ENCODE results near the gene CBX2. TPM values are rescaled to one million over a fixed set of nuclear protein-coding genes. Genes with fewer than 3 reads are reported as not detected.

CBX2 gene
- polyA plus RNA-seq, 2 of the 4 experiments (the other 2 are of a cell fraction) = 7.4 to 16.4 TPM

GRCh38 chr17:79819534-79820276, 41.8 kb downstream of the CBX2 start:
- TF ChIP-seq CHD2 (IDR thresholded peaks at IDR 0.05; ENCODE audit: low read length, partially characterized antibody) (no peak), EHMT2 (IDR thresholded peaks at IDR 0.05; ENCODE audit: low read depth) (no peak), JUN (IDR thresholded peaks at IDR 0.05) (no peak), RCOR1 (IDR thresholded peaks at IDR 0.05; ENCODE audit: low read depth, low read length) (no peak), NPAS2 (CRISPR knock-in tag; IDR thresholded peaks at IDR 0.05; ENCODE audit: borderline replicate concordance) (no peak), MAX (IDR thresholded peaks at IDR 0.05) (no peak), BCL3 (IDR thresholded peaks at IDR 0.05) (no peak), EP300 (IDR thresholded peaks at IDR 0.05) (no peak), POLR2AphosphoS2 (conservative IDR thresholded peaks at IDR 0.05; ENCODE audit: low read length) (no peak), FOSL2 (IDR thresholded peaks at IDR 0.05) (no peak), FOSL2 (CRISPR knock-in tag; IDR thresholded peaks at IDR 0.05) (no peak), PBX3 (IDR thresholded peaks at IDR 0.05) (no peak), GATA3 (IDR thresholded peaks at IDR 0.05; ENCODE audit: borderline replicate concordance) (no peak), BHLHE40 (IDR thresholded peaks at IDR 0.05; ENCODE audit: low read depth, low read length) (no peak), E2F6 (IDR thresholded peaks at IDR 0.05; ENCODE audit: borderline replicate concordance, low read depth) (no peak), TP53 (CRISPR knock-in tag; IDR thresholded peaks at IDR 0.05) (no peak), ZNF302 (CRISPR knock-in tag; IDR thresholded peaks at IDR 0.05) (no peak)
- ChIA-PET POLR2A (interaction anchor here (1.1 to 1.9 kb wide), 2 partner anchors 19 to 23 kb away, joined by 4 to 9 read pairs; partner anchors contain the start of genes CBX4 and CBX8), CTCF (interaction anchor here (1.6 to 39.8 kb wide), 4 partner anchors 1 to 74 kb away, joined by 4 to 1281 read pairs (median 668); partner anchors contain the start of genes CBX4 and CBX8)
- H3K4me3 ChIP-seq = no peak overlapping the region
- ATAC-seq = no peak
- no peak for FAIRE-seq
- H3K9me3 ChIP-seq = no peaks in the 10 kb centered on the region
- H3K27ac ChIP-seq = no peak overlapping the region
- no peak overlapping the region for H3K4me2 ChIP-seq
- H3K4me1 ChIP-seq = no peaks in the 10 kb centered on the region
- no peak for DNase-seq (ENCODE audit: low read depth in 1 of 2, low spot score in 1 of 2)
- 89% methylated on average over 13 of the region's 13 CpGs for WGBS (ENCODE audit: missing lambda C conversion rate)

- DNase-seq (ENCODE audit: low read depth in 1 of 2, low spot score in 1 of 2) = no peak
- Histone ChIP-seq H3K27ac (no peak overlapping the region), H3K4me3 (no peak overlapping the region), H3K4me1 (no peaks in the 10 kb centered on the region), H3K4me2 (no peak overlapping the region), H3K9me3 (no peaks in the 10 kb centered on the region)
- 91% methylated on average over 4 of the region's 4 CpGs for WGBS (ENCODE audit: missing lambda C conversion rate)
- no peak for TF ChIP-seq FOSB (CRISPR knock-in tag; IDR thresholded peaks at IDR 0.05)
- ChIA-PET POLR2A (interaction anchor here (1.3 kb wide), 1 partner anchor 18 kb away, joined by 9 read pairs; the partner anchor contains the start of gene CBX4), CTCF (interaction anchor here (0.5 to 39.8 kb wide), 8 partner anchors 1 to 171 kb away, joined by 3 to 1281 read pairs (median 4); partner anchors contain the start of genes CBX4 and CBX8)
- no peak for FAIRE-seq
- no peak for ATAC-seq
These were observed 43.0 kb downstream of the CBX2 start for GRCh38 chr17:79820959-79821330.

GRCh38 chr17:79821331-79822095, 43.6 kb downstream of the CBX2 start:
- ATAC-seq = no peak; a peak in 1 of 6 replicates
- 82% methylated on average over 12 of the region's 12 CpGs for WGBS (ENCODE audit: missing lambda C conversion rate)
- no peak for TF ChIP-seq MAZ (IDR thresholded peaks at IDR 0.05; ENCODE audit: borderline replicate concordance, low read depth, low read length)
- TF ChIP-seq HES2 (IDR thresholded peaks at IDR 0.05) = no peak
- TF ChIP-seq POLR2A (IDR thresholded peaks at IDR 0.05; ENCODE audit: low read length) = no peak
- no peak for TF ChIP-seq ZC3H11A (IDR thresholded peaks at IDR 0.05)
- TF ChIP-seq ESRRA (IDR thresholded peaks at IDR 0.05; ENCODE audit: borderline replicate concordance, low read length) = no peak
- no peak for TF ChIP-seq ZFP36 (IDR thresholded peaks at IDR 0.05; ENCODE audit: borderline replicate concordance, partially characterized antibody)
- TF ChIP-seq JUNB (IDR thresholded peaks at IDR 0.05) = no peak
- TF ChIP-seq PHF8 (IDR thresholded peaks at IDR 0.05; ENCODE audit: borderline replicate concordance, low read depth) = no peak
- no peak for TF ChIP-seq SMC3 (IDR thresholded peaks at IDR 0.05)
- TF ChIP-seq RCOR1 (IDR thresholded peaks at IDR 0.05; ENCODE audit: low read depth, low read length) = no peak
- no peak for TF ChIP-seq HOXB5 (CRISPR knock-in tag; IDR thresholded peaks at IDR 0.05)
- no peak for TF ChIP-seq E2F6 (IDR thresholded peaks at IDR 0.05; ENCODE audit: borderline replicate concordance, low read depth)
- TF ChIP-seq NPAS2 (CRISPR knock-in tag; IDR thresholded peaks at IDR 0.05; ENCODE audit: borderline replicate concordance) = no peak
- TF ChIP-seq RNF2 (IDR thresholded peaks at IDR 0.05; ENCODE audit: borderline replicate concordance, low read depth) = no peak
- TF ChIP-seq KDM5A (IDR thresholded peaks at IDR 0.05) = no peak

More at GRCh38 chr17:79821331-79822095, 43.6 kb downstream of the CBX2 start:
- Histone ChIP-seq H3K4me1 (no peaks in the 10 kb centered on the region), H3K9me3 (no peaks in the 10 kb centered on the region), H3K4me3 (no peak overlapping the region), H3K27ac (no peak overlapping the region), H3K4me2 (no peak overlapping the region)
- ChIA-PET POLR2A (interaction anchor here (1.3 kb wide), 1 partner anchor 18 kb away, joined by 9 read pairs; the partner anchor contains the start of gene CBX4), CTCF (interaction anchor here (0.5 to 39.8 kb wide), 10 partner anchors 1 to 177 kb away, joined by 3 to 1281 read pairs (median 4); partner anchors contain the start of genes CBX4 and CBX8)
- FAIRE-seq (no peak), DNase-seq (ENCODE audit: low read depth in 1 of 2, low spot score in 1 of 2) (no peak)
